ENCODE results near the gene RING1.
A peak's percentile ranks its signal among the peaks of the same experiment; 100 is the strongest.

Gene RING1

GRCh38 chr6:33172688-33173534, 35.4 kb upstream of the RING1 start:
- no peak for DNase-seq

GRCh38 chr6:33173535-33174180, 34.6 kb upstream of the RING1 start:
- no peak for DNase-seq

- no peak for DNase-seq
These were observed 33.5 kb upstream of the RING1 start for GRCh38 chr6:33174784-33175183.

- no peak for DNase-seq
These were observed 32.7 kb upstream of the RING1 start for GRCh38 chr6:33175436-33176069.

GRCh38 chr6:33176906-33177305, 31.4 kb upstream of the RING1 start:
- DNase-seq: no peak

GRCh38 chr6:33177552-33178446, 30.5 kb upstream of the RING1 start:
- DNase-seq: no peak

GRCh38 chr6:33178755-33179475, 29.4 kb upstream of the RING1 start:
- DNase-seq: no peak

- no peak for DNase-seq
These were observed 27.2 kb upstream of the RING1 start for GRCh38 chr6:33181141-33181540.

GRCh38 chr6:33183071-33183683, 25.1 kb upstream of the RING1 start:
- peak; percentile 65 for DNase-seq

- DNase-seq: no peak
These were observed 23.1 kb upstream of the RING1 start for GRCh38 chr6:33185190-33185589.

GRCh38 chr6:33185654-33186187, 22.6 kb upstream of the RING1 start:
- DNase-seq: no peak

GRCh38 chr6:33187809-33188208, 20.5 kb upstream of the RING1 start:
- DNase-seq: no peak

GRCh38 chr6:33189164-33189563, 19.1 kb upstream of the RING1 start:
- DNase-seq: no peak

GRCh38 chr6:33189625-33190448, 18.5 kb upstream of the RING1 start:
- no peak for DNase-seq

GRCh38 chr6:33190504-33191107, 17.7 kb upstream of the RING1 start:
- DNase-seq: no peak

GRCh38 chr6:33191383-33192104, 16.8 kb upstream of the RING1 start:
- no peak for DNase-seq

- DNase-seq: no peak
These were observed 16.1 kb upstream of the RING1 start, which contains the start of gene COL11A2 for GRCh38 chr6:33192105-33192646. Gene COL11A2, minus strand, starts transcription at chr6:33192467. Its CDS starts 227 bp downstream, at chr6:33192240.

GRCh38 chr6:33192671-33193602, 15.4 kb upstream of the RING1 start:
- no peak for DNase-seq
